B cell (primary cell): Measurements from ENCODE around the gene OR52D1.

ENCODE experiments used
- EZH2 ChIP-seq: IDR thresholded peaks from 2 replicates; pipeline ENCODE4 v1.6.1; 2012; ENCODE audit warnings: borderline replicate concordance, low read depth, mild to moderate bottlenecking, moderate library complexity, low read length; ENCODE audit not compliant: insufficient read depth, poor library complexity, severe bottlenecking
- TF ChIP-seq, protein P1 (sequence below): fragments of 200-600 bp; IDR thresholded peaks from one replicate; pipeline ENCODE4 v1.8.0; 2022; ENCODE audit warnings: antibody characterized with exemption, mild to moderate bottlenecking

DNA sequence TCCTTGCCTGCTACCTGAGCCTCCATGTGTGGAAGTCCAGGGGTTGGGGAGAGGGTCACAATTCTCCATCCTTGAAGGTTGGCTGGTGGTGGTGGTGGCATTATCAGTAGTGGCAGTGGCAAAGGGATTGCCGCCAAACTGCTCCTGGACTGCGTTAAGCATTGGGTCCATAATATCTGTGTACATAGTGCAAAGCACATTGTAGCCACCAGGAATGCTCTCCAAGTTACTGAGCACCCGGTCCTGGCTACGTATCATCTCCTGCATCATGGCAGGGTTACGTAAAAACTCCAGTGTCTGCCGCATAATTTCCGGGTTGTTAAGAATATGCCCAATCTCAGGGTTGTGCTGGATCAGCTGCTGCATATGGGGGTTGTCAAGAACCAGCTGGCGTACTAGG lies 20.1 kb downstream of the OR52D1 start:
- TF ChIP-seq, protein P1, sequence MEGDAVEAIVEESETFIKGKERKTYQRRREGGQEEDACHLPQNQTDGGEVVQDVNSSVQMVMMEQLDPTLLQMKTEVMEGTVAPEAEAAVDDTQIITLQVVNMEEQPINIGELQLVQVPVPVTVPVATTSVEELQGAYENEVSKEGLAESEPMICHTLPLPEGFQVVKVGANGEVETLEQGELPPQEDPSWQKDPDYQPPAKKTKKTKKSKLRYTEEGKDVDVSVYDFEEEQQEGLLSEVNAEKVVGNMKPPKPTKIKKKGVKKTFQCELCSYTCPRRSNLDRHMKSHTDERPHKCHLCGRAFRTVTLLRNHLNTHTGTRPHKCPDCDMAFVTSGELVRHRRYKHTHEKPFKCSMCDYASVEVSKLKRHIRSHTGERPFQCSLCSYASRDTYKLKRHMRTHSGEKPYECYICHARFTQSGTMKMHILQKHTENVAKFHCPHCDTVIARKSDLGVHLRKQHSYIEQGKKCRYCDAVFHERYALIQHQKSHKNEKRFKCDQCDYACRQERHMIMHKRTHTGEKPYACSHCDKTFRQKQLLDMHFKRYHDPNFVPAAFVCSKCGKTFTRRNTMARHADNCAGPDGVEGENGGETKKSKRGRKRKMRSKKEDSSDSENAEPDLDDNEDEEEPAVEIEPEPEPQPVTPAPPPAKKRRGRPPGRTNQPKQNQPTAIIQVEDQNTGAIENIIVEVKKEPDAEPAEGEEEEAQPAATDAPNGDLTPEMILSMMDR: no peak
- TF ChIP-seq EZH2: no peak
